ENCODE data around the gene LGALS4. TPM values are rescaled to one million over a fixed set of nuclear protein-coding genes. Genes with fewer than 3 reads are reported as not detected.
"Not testable (repeated sequence)": the region's sequence is repeated elsewhere in the genome, so short reads cannot be mapped to it uniquely, and the experiment has no call there.

Gene LGALS4
- total RNA-seq, 1 donor from 2014 or later = 33.4 TPM

DNA sequence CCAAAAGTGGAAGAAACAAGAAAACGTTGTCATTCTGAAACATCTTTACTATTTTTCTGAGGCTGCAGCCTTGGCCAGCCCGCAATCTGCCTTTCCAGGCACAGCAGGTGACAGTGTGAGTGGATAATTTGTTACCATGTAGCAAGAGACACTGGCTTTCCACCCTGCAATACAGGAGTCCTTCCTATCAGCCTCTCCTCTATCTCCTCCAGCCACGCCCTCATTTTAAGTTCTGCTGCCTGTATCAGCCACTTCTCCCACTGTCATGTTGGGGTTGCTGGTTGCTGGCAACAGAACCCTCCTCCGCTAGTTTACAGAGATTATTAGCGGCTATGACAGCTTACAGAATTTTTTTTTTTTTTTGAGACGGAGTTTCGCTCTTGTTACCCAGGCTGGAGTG lies 31.7 kb downstream of the LGALS4 start:
- no peak overlapping the region for H3K27ac Mint-ChIP-seq
- H3K9me3 Mint-ChIP-seq = no peaks in the 10 kb centered on the region
- no peaks in the 10 kb centered on the region for H3K4me1 Mint-ChIP-seq (ENCODE audit: unreplicated experiment)
- H3K27me3 Mint-ChIP-seq = peaks cover 11% of the 10 kb centered on the region
- no peak overlapping the region for H3K4me3 Mint-ChIP-seq
- TF ChIP-seq, protein P1, sequence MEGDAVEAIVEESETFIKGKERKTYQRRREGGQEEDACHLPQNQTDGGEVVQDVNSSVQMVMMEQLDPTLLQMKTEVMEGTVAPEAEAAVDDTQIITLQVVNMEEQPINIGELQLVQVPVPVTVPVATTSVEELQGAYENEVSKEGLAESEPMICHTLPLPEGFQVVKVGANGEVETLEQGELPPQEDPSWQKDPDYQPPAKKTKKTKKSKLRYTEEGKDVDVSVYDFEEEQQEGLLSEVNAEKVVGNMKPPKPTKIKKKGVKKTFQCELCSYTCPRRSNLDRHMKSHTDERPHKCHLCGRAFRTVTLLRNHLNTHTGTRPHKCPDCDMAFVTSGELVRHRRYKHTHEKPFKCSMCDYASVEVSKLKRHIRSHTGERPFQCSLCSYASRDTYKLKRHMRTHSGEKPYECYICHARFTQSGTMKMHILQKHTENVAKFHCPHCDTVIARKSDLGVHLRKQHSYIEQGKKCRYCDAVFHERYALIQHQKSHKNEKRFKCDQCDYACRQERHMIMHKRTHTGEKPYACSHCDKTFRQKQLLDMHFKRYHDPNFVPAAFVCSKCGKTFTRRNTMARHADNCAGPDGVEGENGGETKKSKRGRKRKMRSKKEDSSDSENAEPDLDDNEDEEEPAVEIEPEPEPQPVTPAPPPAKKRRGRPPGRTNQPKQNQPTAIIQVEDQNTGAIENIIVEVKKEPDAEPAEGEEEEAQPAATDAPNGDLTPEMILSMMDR (conservative IDR thresholded peaks at IDR 0.05) = no peak
- DNase-seq (ENCODE audit: extremely low spot score, unreplicated experiment) = no peak
- no peaks in the 10 kb centered on the region for H3K36me3 Mint-ChIP-seq

DNA sequence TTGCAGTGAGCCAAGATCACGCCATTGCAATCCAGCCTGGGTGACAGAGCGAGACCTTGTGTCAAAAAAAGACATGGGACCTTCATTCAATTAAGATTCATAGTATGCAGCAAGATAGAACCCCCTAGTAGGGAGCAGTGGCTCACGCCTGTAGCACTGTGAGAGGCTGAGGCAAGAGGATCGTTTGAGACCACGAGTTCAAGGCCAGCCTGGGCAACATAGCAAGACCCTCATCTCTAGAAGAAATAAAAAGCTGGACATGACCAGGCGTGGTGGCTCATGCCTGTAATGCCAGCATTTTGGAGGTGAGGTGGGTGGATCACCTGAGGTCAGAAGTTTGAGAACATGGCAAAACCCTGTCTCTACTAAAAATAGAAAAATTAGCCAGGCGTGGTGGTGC lies 32.3 kb downstream of the LGALS4 start:
- TF ChIP-seq, protein P1 (conservative IDR thresholded peaks at IDR 0.05) = no peak
- H3K36me3 Mint-ChIP-seq = no peaks in the 10 kb centered on the region
- H3K27me3 Mint-ChIP-seq = peaks cover 11% of the 10 kb centered on the region
- H3K9me3 Mint-ChIP-seq = no peaks in the 10 kb centered on the region
- no peak overlapping the region for H3K4me3 Mint-ChIP-seq
- H3K27ac Mint-ChIP-seq = no peak overlapping the region
- no peak for DNase-seq (ENCODE audit: extremely low spot score, unreplicated experiment)
- no peaks in the 10 kb centered on the region for H3K4me1 Mint-ChIP-seq (ENCODE audit: unreplicated experiment)

DNA sequence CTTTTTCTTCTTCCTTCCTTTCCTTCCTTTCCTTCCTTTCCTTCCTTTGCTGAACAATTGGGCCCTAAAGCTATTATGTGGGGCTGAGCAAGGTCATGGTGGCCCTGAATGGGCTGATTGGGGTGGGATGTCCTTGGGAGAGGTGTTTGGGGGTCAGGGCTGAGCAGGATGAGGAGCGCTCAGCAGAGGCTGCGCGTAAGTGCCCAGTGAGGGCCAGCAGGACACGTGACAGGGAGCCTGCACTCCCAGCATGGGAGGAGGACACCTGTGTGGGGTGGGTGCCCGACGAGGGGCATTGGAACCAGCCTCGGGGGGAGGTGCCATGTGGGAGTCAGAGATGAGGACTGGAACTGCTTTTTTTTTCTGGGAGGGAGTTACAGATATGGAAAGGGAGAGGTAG lies 34.0 kb downstream of the LGALS4 start:
- DNase-seq (ENCODE audit: extremely low spot score, unreplicated experiment) = no peak
- no peaks in the 10 kb centered on the region for H3K9me3 Mint-ChIP-seq
- peaks cover 11% of the 10 kb centered on the region for H3K27me3 Mint-ChIP-seq
- no peaks in the 10 kb centered on the region for H3K4me1 Mint-ChIP-seq (ENCODE audit: unreplicated experiment)
- H3K4me3 Mint-ChIP-seq = no peak overlapping the region
- H3K36me3 Mint-ChIP-seq = no peaks in the 10 kb centered on the region
- TF ChIP-seq, protein P1 (conservative IDR thresholded peaks at IDR 0.05) = no peak
- no peak overlapping the region for H3K27ac Mint-ChIP-seq

DNA sequence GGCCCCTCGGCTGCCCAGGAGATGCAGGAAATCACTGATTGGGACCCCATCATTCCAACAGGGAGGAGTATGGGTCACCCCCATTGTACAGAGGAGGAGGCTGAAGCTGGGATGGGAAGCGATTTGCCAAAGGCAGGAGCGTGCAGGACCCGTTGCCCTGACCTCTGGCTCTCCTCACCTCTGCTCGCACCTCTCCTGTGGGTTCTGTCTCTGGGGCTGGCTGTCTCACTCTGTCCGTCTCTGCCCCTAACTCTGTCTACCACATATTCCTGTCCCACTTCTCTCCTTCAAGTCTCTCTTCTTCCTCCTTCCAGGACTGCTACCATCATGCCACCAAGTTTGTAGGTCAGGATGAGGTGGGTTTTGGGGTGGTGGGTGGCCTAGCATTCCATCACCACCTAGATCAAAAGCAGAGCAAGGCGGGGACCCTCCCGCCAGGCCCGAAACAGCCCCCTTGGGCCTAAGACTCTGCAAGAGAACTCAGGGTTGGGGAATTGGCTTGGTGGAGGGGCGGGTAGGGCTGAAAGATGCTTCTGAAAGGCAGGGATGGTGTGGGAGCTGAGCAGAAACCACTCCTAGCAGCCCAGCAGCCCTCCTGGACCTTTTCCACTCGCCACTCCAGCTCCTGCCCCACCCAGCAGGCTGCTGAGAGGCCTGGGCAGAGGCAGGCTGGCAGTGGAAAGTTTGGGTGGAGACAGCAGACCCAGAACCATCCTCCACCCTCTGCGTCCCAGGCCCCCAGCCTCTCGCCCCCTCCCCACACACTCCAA lies 38.4 kb downstream of the LGALS4 start:
- Mint-ChIP-seq H3K36me3 (no peaks in the 10 kb centered on the region), H3K27ac (no peak overlapping the region), H3K9me3 (no peaks in the 10 kb centered on the region), H3K4me1 (ENCODE audit: unreplicated experiment) (no peaks in the 10 kb centered on the region), H3K27me3 (peaks cover 4% of the 10 kb centered on the region), H3K4me3 (no peak overlapping the region)
- TF ChIP-seq, protein P1 (conservative IDR thresholded peaks at IDR 0.05) = no peak
- no peak for DNase-seq (ENCODE audit: extremely low spot score, unreplicated experiment)

DNA sequence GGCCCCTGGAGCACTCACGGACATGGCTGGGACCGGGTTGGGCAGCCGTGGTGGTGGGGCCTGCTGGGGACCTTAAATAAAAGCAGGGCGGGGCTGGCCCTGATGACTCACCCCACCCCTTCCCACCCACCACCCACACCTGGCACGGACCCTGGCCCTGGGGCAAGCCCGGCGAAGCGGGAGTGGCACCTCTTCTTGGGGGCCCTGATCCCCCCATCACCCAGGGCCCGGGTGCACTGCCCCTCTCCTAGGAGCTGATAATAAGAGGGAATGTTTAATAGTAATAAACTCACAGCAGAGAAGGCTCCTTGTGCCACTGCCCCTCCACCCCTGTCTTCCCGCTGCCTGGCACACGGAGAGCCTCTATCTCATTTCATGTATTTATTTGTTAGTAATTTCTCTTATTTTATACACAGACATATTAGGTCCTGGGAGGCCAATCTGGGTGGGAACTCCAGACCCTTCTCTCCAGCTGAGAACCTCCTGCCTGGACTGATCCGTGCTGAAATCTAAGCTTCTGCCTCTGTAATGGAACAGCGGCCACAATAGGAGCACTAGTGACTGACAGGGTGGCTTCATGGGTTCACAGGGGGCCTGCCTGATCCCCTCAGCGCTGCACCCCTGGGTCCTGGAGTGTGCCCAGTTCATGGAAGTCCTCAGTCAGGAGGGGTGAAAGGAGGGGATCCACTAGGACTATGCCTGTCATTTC lies 39.1 kb downstream of the LGALS4 start, which contains the start of gene LGALS7:
Gene LGALS7 (minus strand): TSS at position 49 of the 709 bp plus-strand sequence. CDS start 25 bp downstream, at position 24.
- Mint-ChIP-seq H3K36me3 (no peaks in the 10 kb centered on the region), H3K4me1 (ENCODE audit: unreplicated experiment) (no peaks in the 10 kb centered on the region), H3K4me3 (no peak within 1 kb of the TSS), H3K27me3 (peaks cover 2% of the 10 kb centered on the region), H3K9me3 (no peaks in the 10 kb centered on the region), H3K27ac (peak within 1 kb of the TSS; percentile 36)
- no peak for DNase-seq (ENCODE audit: extremely low spot score, unreplicated experiment)
- TF ChIP-seq, protein P1 (conservative IDR thresholded peaks at IDR 0.05) = no peak

DNA sequence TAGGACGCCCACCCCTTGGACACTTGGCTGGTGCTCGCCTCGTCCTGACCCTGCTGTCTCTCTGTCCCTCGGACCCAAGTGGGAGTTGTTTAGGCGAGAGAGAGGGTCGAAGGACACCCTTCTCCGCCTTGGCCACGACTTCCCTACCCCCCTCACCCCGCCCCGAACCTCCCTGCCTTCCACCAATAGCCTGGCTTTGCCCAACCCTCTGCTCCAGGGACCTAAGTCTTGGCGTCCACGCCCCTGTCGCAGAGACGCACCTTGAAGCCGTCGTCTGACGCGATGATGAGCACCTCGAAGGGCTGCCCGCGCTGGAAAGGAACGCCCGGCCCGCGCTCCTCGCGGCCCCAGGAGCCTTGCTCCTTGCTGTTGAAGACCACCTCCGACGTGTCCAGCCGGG lies 41.2 kb downstream of the LGALS4 start:
- not testable (repeated sequence) for H3K4me1 Mint-ChIP-seq (ENCODE audit: unreplicated experiment); H3K4me3 Mint-ChIP-seq; H3K27me3 Mint-ChIP-seq; H3K27ac Mint-ChIP-seq; DNase-seq (ENCODE audit: extremely low spot score, unreplicated experiment); H3K9me3 Mint-ChIP-seq; H3K36me3 Mint-ChIP-seq

DNA sequence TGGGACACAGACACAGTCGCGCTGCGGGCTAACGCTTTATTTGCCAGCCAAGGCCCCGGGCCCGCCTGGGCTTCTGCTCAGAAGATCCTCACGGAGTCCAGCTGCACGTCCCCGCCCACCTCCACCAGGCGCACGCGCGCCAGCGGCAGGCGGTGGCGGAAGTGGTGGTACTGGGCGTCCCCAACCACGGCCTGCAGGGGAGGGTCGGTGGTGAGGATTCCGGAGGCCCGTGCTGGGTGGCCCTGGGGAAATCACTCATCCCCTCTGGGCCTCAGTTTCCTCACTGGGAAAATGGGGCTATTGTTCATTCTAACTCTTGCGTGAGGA lies 41.8 kb downstream of the LGALS4 start:
- H3K36me3 Mint-ChIP-seq; H3K27me3 Mint-ChIP-seq; H3K9me3 Mint-ChIP-seq; H3K4me3 Mint-ChIP-seq; DNase-seq (ENCODE audit: extremely low spot score, unreplicated experiment); H3K27ac Mint-ChIP-seq; H3K4me1 Mint-ChIP-seq (ENCODE audit: unreplicated experiment): not testable (repeated sequence)

DNA sequence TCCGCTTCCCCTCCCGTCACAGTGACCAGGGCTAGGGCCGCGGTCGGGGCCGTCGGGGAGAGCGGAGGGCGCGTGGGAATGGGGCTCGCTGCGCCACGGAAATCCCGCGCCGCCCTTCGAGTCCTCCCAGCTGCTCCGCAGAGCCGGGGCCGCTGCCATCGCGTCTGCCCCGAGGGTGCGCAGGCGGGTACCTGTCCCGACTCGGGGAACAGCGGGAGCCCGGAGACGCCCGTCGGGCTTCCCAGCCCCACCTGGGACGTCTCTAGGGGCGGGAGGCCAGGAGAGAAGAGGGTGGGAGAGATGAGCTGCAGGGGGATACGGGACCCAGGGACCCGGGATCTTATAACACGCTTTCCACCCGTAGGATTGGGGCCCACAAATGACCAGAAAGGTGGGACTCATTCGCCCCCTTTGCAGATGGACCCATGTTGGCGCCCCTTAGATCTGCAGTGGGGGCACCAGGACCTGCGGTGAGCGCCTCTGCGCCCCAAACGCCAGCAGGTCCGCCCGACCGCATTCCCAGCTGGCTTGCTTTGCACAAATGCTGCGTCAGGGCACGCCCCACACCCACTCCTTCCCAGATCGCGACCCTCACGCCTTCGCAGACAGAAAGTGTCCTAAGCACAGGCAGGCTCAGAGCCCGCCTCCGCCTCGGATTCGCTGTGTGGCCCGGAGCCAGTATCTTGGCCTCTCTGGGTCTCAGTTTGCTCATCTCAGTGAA lies 42.4 kb downstream of the LGALS4 start:
- H3K27me3 Mint-ChIP-seq; H3K4me3 Mint-ChIP-seq; H3K4me1 Mint-ChIP-seq (ENCODE audit: unreplicated experiment); H3K27ac Mint-ChIP-seq; H3K36me3 Mint-ChIP-seq; H3K9me3 Mint-ChIP-seq; DNase-seq (ENCODE audit: extremely low spot score, unreplicated experiment): not testable (repeated sequence)

Data from type B pancreatic cell (in vitro differentiated cells).